HG02840 (cell line): ENCODE results near the gene HYOU1.
A peak's percentile ranks its signal among the peaks of the same experiment; 100 is the strongest.
"Not testable (repeated sequence)": the region's sequence is repeated elsewhere in the genome, so short reads cannot be mapped to it uniquely, and the experiment has no call there.

ENCODE experiments used
- ATAC-seq: cut with Tn5 transposase; IDR thresholded peaks from one replicate; pipeline ENCODE4 v1.9.1; 2021; ENCODE audit warnings: mild to moderate bottlenecking, moderate library complexity, moderate number of reproducible peaks; ENCODE audit not compliant: unreplicated experiment, low FRiP score

HYOU1 gene

GRCh38 chr11:119087123-119087522 is 30.1 kb upstream of the HYOU1 start:
- no peak for ATAC-seq

GRCh38 chr11:119085437-119085847 is 28.4 kb upstream of the HYOU1 start:
- no peak for ATAC-seq

- ATAC-seq: peak; percentile 92
These were observed 27.8 kb upstream of the HYOU1 start, which contains the start of gene HMBS for GRCh38 chr11:119084663-119085436. TSS of gene HMBS (plus strand) at chr11:119084881. CDS start at chr11:119085034, 153 bp downstream.

- no peak for ATAC-seq
These were observed 24.8 kb upstream of the HYOU1 start for GRCh38 chr11:119081682-119082260.

- ATAC-seq: no peak
These were observed 21.8 kb upstream of the HYOU1 start for GRCh38 chr11:119078675-119079420.

- ATAC-seq: no peak
These were observed 20.8 kb upstream of the HYOU1 start for GRCh38 chr11:119077839-119078238.

GRCh38 chr11:119067371-119068222 is 10.6 kb upstream of the HYOU1 start, which contains the start of gene VPS11:
TSS of gene VPS11 (plus strand) at chr11:119067818. CDS start at chr11:119067824, 6 bp downstream.
- ATAC-seq: peak; percentile 86

- ATAC-seq: no peak
These were observed 8.4 kb upstream of the HYOU1 start for GRCh38 chr11:119065369-119065768.

- ATAC-seq: no peak
These were observed 5.8 kb upstream of the HYOU1 start for GRCh38 chr11:119062779-119063178.

- ATAC-seq: no peak
These were observed 4.3 kb upstream of the HYOU1 start for GRCh38 chr11:119061256-119061655.

GRCh38 chr11:119059128-119059527 is 2.1 kb upstream of the HYOU1 start:
- not testable (repeated sequence) for ATAC-seq

GRCh38 chr11:119056421-119056999 is 495 bp downstream of the HYOU1 start:
- ATAC-seq: no peak

GRCh38 chr11:119055901-119056300 is 1.1 kb downstream of the HYOU1 start:
- ATAC-seq: no peak

GRCh38 chr11:119054418-119054817 is 2.6 kb downstream of the HYOU1 start:
- no peak for ATAC-seq

- ATAC-seq: peak; percentile 5
These were observed 4.7 kb downstream of the HYOU1 start for GRCh38 chr11:119052163-119052814.

GRCh38 chr11:119051440-119052162 is 5.4 kb downstream of the HYOU1 start:
- ATAC-seq: peak; percentile 43

GRCh38 chr11:119049081-119049480 is 7.9 kb downstream of the HYOU1 start:
- ATAC-seq: no peak

- no peak for ATAC-seq
These were observed 8.4 kb downstream of the HYOU1 start for GRCh38 chr11:119048644-119049043.

- no peak for ATAC-seq
These were observed 9.8 kb downstream of the HYOU1 start for GRCh38 chr11:119047205-119047604.
